Endothelial cell of umbilical vein (primary cell): ENCODE measurements around the gene HIVEP3. TPM values are rescaled to one million over a fixed set of nuclear protein-coding genes. Genes with fewer than 3 reads are reported as not detected.

Experiments
- BruUV-seq: library from RNA; stranded (reverse); fragments of 400-500 nt; replicated peaks from 2 replicates; lab custom pipeline; 2021; lab: Mats Ljungman, UMichigan
- CTCF ChIA-PET: fragments of 300-600, 350-600 bp; sonication (Branson Sonifier 250); formaldehyde crosslinking; loops from one replicate; lab custom pipeline; 2021; ENCODE audit warnings: antibody characterized with exemption, inconsistent platforms; lab: Charles Lee
- POLR2A ChIA-PET: fragments of 300-600, 350-600 bp; sonication (Branson Sonifier 250); formaldehyde crosslinking; loops from one replicate; lab custom pipeline; 2021; ENCODE audit warnings: antibody characterized with exemption, inconsistent platforms; lab: Charles Lee
- DNase-seq: peaks from one replicate; pipeline ENCODE4 v3.0.0-alpha.2; 2011; ENCODE audit warnings: low read depth, low spot score
- FAIRE-seq: peaks from 2 replicates; lab custom pipeline; 2011; peaks lifted over from hg19 to GRCh38; lab: Jason Lieb, UNC
- H2AFZ ChIP-seq: 2 replicates; pipeline ENCODE4 v1.6.0; 2012; ENCODE audit warnings: low read depth, low read length, control low read depth, inconsistent platforms
- H3K27ac ChIP-seq: 2 replicates; pipeline ENCODE4 v1.5.1; 2011; ENCODE audit warnings: low read depth, mild to moderate bottlenecking, control low read depth, low read length, moderate library complexity; ENCODE audit not compliant: insufficient read depth
- H3K27me3 ChIP-seq, 2 experiments: 2 replicates each; pipeline versions ENCODE4 v1.6.0 to v1.6.1; 2011; ENCODE audit warnings: low read length in 2 of 2, mixed read lengths in 1 of 2; ENCODE audit not compliant: control insufficient read depth in 2 of 2, insufficient read depth in 2 of 2
- H3K36me3 ChIP-seq, 2 experiments: 2 replicates in 1 of 2; 3 replicates in 1 of 2; pipeline ENCODE4 v1.5.1; 2011; ENCODE audit warnings: low read length in 2 of 2, mild to moderate bottlenecking in 1 of 2, moderate library complexity in 1 of 2; ENCODE audit not compliant: control insufficient read depth in 2 of 2, insufficient read depth in 2 of 2; ENCODE audit errors: extremely low read depth in 1 of 2
- H3K4me1 ChIP-seq: 3 replicates; pipeline ENCODE4 v1.5.1; 2011; ENCODE audit warnings: mild to moderate bottlenecking, low read length; ENCODE audit not compliant: control insufficient read depth, insufficient read depth; ENCODE audit errors: extremely low read depth
- H3K4me2 ChIP-seq: 2 replicates; pipeline ENCODE4 v1.6.1; 2011; ENCODE audit warnings: low read length, control low read depth, mixed read lengths; ENCODE audit not compliant: insufficient read depth
- H3K4me3 ChIP-seq, 3 experiments: fragments of 200-600 bp in 1 of 3; sonication (generic), shearing (Covaris generic) in 1 of 3; replicated peaks in 1 of 3; 2 replicates each; pipeline ENCODE4 v1.5.1; 2011 to 2016; ENCODE audit warnings: control low read depth in 3 of 3, low read length in 3 of 3, mild to moderate bottlenecking in 2 of 3, inconsistent platforms in 1 of 3, low read depth in 1 of 3, moderate library complexity in 1 of 3; ENCODE audit not compliant: insufficient read depth in 1 of 3
- H3K79me2 ChIP-seq: 2 replicates; pipeline ENCODE4 v1.6.0; 2012; ENCODE audit warnings: low read length, inconsistent platforms; ENCODE audit not compliant: control insufficient read depth, insufficient read depth
- H3K9ac ChIP-seq: replicated peaks from 2 replicates; pipeline ENCODE3; 2011; ENCODE audit warnings: low read length, control low read depth; ENCODE audit not compliant: insufficient read depth; ENCODE audit errors: extremely low read depth
- H3K9me1 ChIP-seq: replicated peaks from 3 replicates; pipeline ENCODE4 v1.6.0; 2011; ENCODE audit warnings: mild to moderate bottlenecking, low read length; ENCODE audit not compliant: control insufficient read depth, insufficient read depth; ENCODE audit errors: extremely low read depth
- H3K9me3 ChIP-seq: replicated peaks from 2 replicates; pipeline ENCODE4 v1.5.1; 2012; ENCODE audit warnings: low read length, inconsistent platforms; ENCODE audit not compliant: control insufficient read depth, insufficient read depth
- H4K20me1 ChIP-seq: replicated peaks from 2 replicates; pipeline ENCODE3; 2011; ENCODE audit warnings: mild to moderate bottlenecking, low read length; ENCODE audit not compliant: control insufficient read depth, insufficient read depth; ENCODE audit errors: extremely low read depth
- CTCF ChIP-seq, 2 donors: IDR thresholded peaks; 1 replicate in 1 of 2; 2 replicates in 1 of 2; pipeline ENCODE4 v1.5.1; 2011; ENCODE audit warnings: low read length in 2 of 2, mild to moderate bottlenecking in 2 of 2, moderate library complexity in 2 of 2, control low read depth in 1 of 2, inconsistent platforms in 1 of 2, low read depth in 1 of 2; ENCODE audit not compliant: insufficient read depth in 1 of 2; ENCODE audit errors: extremely low read depth in 1 of 2
- EZH2 ChIP-seq: IDR thresholded peaks from 2 replicates; pipeline ENCODE4 v1.6.1; 2012; ENCODE audit warnings: borderline replicate concordance, low read depth, mild to moderate bottlenecking, moderate library complexity, low read length, inconsistent platforms; ENCODE audit not compliant: severe bottlenecking
- FOS ChIP-seq: IDR thresholded peaks from 2 replicates; pipeline ENCODE4 v1.6.1; 2011; ENCODE audit warnings: mild to moderate bottlenecking, low read length, moderate library complexity, borderline replicate concordance; ENCODE audit not compliant: insufficient read depth
- GATA2 ChIP-seq: IDR thresholded peaks from 2 replicates; pipeline ENCODE4 v1.7.0; 2011; ENCODE audit warnings: low read depth, mild to moderate bottlenecking, moderate library complexity, mixed read lengths, low read length; ENCODE audit not compliant: insufficient read length, insufficient read depth
- JUN ChIP-seq: IDR thresholded peaks from 2 replicates; pipeline ENCODE4 v1.6.1; 2011; ENCODE audit warnings: borderline replicate concordance, low read depth; ENCODE audit not compliant: insufficient read length, insufficient read depth
- MYC ChIP-seq: IDR thresholded peaks from one replicate; pipeline ENCODE4 v1.6.1; 2011; ENCODE audit warnings: mild to moderate bottlenecking, low read depth, low read length
- dilution Hi-C: fragments of 300-500 bp; cut with MboI; formaldehyde crosslinking; loops from one replicate; pipeline ENCODE4 v1.15.0; 2019; ENCODE audit warnings: low sequenced_read_pairs; ENCODE audit not compliant: extremely low pct_ligation_motif_present
- intact Hi-C: fragments of 100-400 bp; cut with micrococcal nuclease; formaldehyde crosslinking; loops from one replicate; pipeline ENCODE4 v1.10.0; 2022
- polyA plus RNA-seq, 4 experiments: library from polyadenylated mRNA; depleted of rRNA in 3 of 4; stranded (reverse) in 3 of 4; unstranded in 1 of 4; fragments of >200 nt; gene quantifications; 2 replicates each; pipeline versions ENCODE4 v1.2.1 to v1.2.3, GENCODE V29; 2011 to 2012; ENCODE audit warnings: missing spikeins in 1 of 4
- total RNA-seq: library from RNA; stranded (reverse); gene quantifications from 2 replicates; pipeline ENCODE4 v1.2.3, GENCODE V29; 2021
- TF ChIP-seq, protein P1 (sequence below): IDR thresholded peaks from 2 replicates; pipeline ENCODE4 v1.6.1; 2011; ENCODE audit not compliant: insufficient read depth, insufficient read length

The HIVEP3 gene
- total and polyA plus RNA-seq, 2 donors (not counting 3 experiments of a cell fraction or from before 2014, with no cell fraction given), result 3.4 to 4.0 TPM

DNA sequence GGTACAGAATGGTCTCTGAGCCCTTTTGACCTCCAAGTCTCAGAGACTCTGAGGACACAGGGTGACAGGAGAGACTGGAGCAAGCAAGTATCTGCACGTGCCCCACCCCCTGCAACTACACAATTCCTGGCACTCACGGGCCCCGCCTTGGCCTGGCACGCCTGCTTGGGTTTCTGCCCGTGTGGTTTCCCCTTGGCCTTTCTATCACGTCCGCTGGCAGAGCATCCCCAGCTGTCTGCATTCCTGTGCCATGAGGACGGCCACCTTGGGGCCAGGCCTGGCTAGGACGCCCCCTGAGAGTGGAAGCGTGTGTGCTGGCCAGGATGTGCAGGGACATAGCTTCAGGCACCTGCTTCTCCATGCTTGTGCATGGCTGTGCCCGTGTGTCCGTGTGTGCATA is 419.9 kb downstream of the HIVEP3 start:
- no peak overlapping the region for H3K9ac ChIP-seq
- FAIRE-seq, result no peak

More for the DNA sequence above, 419.9 kb downstream of the HIVEP3 start:
- Histone ChIP-seq H4K20me1 (no peaks in the 10 kb centered on the region), H3K9me1 (no peaks in the 10 kb centered on the region), H3K4me2 (no peak overlapping the region), H3K4me1 (peaks cover 17% of the 10 kb centered on the region), H3K9me3 (no peaks in the 10 kb centered on the region), H2AFZ (no peak overlapping the region), H3K27ac (no peak overlapping the region), H3K79me2 (no peaks in the 10 kb centered on the region), H3K36me3 (no peaks in the 10 kb centered on the region), H3K4me3 (no peak overlapping the region), H3K27me3 (no peaks in the 10 kb centered on the region)
- ChIA-PET CTCF (interaction anchor here (1.2 to 1.7 kb wide), 5 partner anchors 8 to 66 kb away, joined by 3 to 6 read pairs (median 4); no protein-coding TSS in a partner anchor), POLR2A (no interaction called here)
- dilution Hi-C loops, result no loop called here
- intact Hi-C loops, result no loop called here
- no peak for DNase-seq
- TF ChIP-seq GATA2 (no peak), FOS (no peak), JUN (no peak), EZH2 (no peak), CTCF (IDR thresholded peaks at IDR 0.05; ENCODE audit: extremely low read depth in 1 of 2, insufficient read depth in 1 of 2, low read depth in 1 of 2, low read length in 2 of 2) (no peak), MYC (no peak)
- TF ChIP-seq, protein P1, sequence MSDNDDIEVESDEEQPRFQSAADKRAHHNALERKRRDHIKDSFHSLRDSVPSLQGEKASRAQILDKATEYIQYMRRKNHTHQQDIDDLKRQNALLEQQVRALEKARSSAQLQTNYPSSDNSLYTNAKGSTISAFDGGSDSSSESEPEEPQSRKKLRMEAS, result no peak
- no TSS peak for BruUV-seq
